K562 (cell line): ENCODE results near the gene PGAP2.

ENCODE experiments used
- EGR1 ChIP-seq: fragments of 450-650 bp; conservative IDR thresholded peaks from 2 replicates; pipeline ENCODE4 v1.6.1; 2017; ENCODE audit warnings: mild to moderate bottlenecking
- GATAD2A ChIP-seq: fragments of 450-650 bp; IDR thresholded peaks from 2 replicates; pipeline ENCODE4 v1.6.1; 2017
- KLF1 ChIP-seq: fragments of 450-650 bp; IDR thresholded peaks from 2 replicates; pipeline ENCODE4 v1.6.1; 2016; ENCODE audit warnings: missing genetic modification characterization, missing compliant biosample characterization
- YY1 ChIP-seq, 3 experiments: IDR thresholded peaks; 2 replicates each; pipeline ENCODE4 v1.6.1; 2011; ENCODE audit warnings: low read length in 2 of 3, mild to moderate bottlenecking in 2 of 3, moderate library complexity in 2 of 3, borderline replicate concordance in 1 of 3, control low read depth in 1 of 3, low read depth in 1 of 3; ENCODE audit not compliant: insufficient read depth in 3 of 3, insufficient replicate concordance in 2 of 3, control insufficient read depth in 1 of 3, insufficient read length in 1 of 3; ENCODE audit errors: extremely low read depth in 1 of 3
- TF ChIP-seq, protein P1 (sequence below), 2 experiments: IDR thresholded peaks; 2 replicates each; pipeline ENCODE4 v1.6.1; 2012; ENCODE audit warnings: improper control_type of control experiment in 2 of 2, low read depth in 2 of 2, low read length in 2 of 2, borderline replicate concordance in 1 of 2
- TF ChIP-seq, protein P2 (sequence below): fragments of 450-650 bp; IDR thresholded peaks from 2 replicates; pipeline ENCODE4 v1.6.1; 2016
- TF ChIP-seq, protein P3 (sequence below): sonication (generic); formaldehyde crosslinking; IDR thresholded peaks from 2 replicates; pipeline ENCODE4 v1.8.1; 2023; ENCODE audit warnings: mild to moderate bottlenecking, missing genetic modification reagents
- TF ChIP-seq, protein P4 (sequence below): fragments of 450-650 bp; conservative IDR thresholded peaks from 2 replicates; pipeline ENCODE4 v1.6.1; 2016; ENCODE audit warnings: missing genetic modification characterization, low read depth, mild to moderate bottlenecking, control low read depth, missing compliant biosample characterization

DNA sequence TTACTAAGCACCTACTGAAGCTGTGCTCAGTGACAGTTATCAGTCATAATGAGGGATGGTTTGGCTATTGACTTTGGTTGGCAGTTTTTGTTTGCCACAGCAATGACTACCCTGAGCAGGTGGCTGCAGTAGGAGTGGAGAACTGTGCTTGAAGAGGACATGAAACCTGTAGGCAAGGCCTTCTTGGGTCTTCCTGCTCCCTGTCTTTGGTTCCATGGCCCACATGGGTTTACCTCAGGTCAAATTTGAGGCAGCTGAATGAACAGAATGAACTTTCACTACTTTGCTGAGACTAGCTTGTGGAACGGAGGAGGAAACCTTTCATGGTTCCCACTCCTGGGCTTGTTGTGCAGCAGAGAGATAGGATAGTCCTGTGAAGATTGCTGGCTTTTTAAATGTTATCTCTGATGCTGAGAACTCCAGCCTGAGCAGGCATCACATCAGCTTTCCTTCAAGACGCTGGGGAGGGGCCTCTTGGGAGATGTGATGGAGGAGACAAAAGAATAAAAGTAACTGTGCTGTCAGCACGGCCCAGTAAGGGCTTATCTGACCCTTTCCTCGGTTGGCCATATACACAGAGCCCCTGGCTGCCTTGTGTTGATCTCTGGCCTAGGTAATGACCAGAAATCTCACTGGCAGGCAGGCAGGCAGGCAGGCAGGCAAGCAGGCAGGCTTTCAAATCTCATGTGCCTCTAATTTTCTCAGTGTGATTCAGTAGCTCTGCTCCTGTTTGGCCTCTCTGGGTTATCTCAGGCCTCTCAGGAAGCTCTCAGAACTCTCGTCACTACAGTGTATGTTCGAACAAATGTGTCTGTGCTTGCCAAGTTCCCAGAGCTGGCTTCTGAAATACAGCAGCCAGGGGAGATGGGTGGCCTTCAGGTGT lies 59.1 kb downstream of the PGAP2 start:
- TF ChIP-seq, protein P1, sequence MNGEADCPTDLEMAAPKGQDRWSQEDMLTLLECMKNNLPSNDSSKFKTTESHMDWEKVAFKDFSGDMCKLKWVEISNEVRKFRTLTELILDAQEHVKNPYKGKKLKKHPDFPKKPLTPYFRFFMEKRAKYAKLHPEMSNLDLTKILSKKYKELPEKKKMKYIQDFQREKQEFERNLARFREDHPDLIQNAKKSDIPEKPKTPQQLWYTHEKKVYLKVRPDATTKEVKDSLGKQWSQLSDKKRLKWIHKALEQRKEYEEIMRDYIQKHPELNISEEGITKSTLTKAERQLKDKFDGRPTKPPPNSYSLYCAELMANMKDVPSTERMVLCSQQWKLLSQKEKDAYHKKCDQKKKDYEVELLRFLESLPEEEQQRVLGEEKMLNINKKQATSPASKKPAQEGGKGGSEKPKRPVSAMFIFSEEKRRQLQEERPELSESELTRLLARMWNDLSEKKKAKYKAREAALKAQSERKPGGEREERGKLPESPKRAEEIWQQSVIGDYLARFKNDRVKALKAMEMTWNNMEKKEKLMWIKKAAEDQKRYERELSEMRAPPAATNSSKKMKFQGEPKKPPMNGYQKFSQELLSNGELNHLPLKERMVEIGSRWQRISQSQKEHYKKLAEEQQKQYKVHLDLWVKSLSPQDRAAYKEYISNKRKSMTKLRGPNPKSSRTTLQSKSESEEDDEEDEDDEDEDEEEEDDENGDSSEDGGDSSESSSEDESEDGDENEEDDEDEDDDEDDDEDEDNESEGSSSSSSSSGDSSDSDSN (IDR thresholded peaks at IDR 0.05; ENCODE audit: borderline replicate concordance in 1 of 2, low read depth in 2 of 2, low read length in 2 of 2) = peak in 1 of 2 experiments; percentile 40; a peak in 1 of 4 replicates
- TF ChIP-seq EGR1 (no peak), KLF1 (tag) (no peak), GATAD2A (0 out of 2 replicates have a peak, but pooled peaks have one; percentile 42), YY1 (IDR thresholded peaks at IDR 0.05; ENCODE audit: borderline replicate concordance in 1 of 3, control insufficient read depth in 1 of 3, extremely low read depth in 1 of 3, insufficient read depth in 3 of 3, insufficient read length in 1 of 3, insufficient replicate concordance in 2 of 3, low read depth in 1 of 3, low read length in 2 of 3) (no peak)
- TF ChIP-seq, protein P2, sequence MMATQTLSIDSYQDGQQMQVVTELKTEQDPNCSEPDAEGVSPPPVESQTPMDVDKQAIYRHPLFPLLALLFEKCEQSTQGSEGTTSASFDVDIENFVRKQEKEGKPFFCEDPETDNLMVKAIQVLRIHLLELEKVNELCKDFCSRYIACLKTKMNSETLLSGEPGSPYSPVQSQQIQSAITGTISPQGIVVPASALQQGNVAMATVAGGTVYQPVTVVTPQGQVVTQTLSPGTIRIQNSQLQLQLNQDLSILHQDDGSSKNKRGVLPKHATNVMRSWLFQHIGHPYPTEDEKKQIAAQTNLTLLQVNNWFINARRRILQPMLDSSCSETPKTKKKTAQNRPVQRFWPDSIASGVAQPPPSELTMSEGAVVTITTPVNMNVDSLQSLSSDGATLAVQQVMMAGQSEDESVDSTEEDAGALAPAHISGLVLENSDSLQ = peak; percentile 79
- TF ChIP-seq, protein P3, sequence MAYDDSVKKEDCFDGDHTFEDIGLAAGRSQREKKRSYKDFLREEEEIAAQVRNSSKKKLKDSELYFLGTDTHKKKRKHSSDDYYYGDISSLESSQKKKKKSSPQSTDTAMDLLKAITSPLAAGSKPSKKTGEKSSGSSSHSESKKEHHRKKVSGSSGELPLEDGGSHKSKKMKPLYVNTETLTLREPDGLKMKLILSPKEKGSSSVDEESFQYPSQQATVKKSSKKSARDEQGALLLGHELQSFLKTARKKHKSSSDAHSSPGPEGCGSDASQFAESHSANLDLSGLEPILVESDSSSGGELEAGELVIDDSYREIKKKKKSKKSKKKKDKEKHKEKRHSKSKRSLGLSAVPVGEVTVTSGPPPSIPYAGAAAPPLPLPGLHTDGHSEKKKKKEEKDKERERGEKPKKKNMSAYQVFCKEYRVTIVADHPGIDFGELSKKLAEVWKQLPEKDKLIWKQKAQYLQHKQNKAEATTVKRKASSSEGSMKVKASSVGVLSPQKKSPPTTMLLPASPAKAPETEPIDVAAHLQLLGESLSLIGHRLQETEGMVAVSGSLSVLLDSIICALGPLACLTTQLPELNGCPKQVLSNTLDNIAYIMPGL (CRISPR knock-in tag) = no peak
- TF ChIP-seq, protein P4, sequence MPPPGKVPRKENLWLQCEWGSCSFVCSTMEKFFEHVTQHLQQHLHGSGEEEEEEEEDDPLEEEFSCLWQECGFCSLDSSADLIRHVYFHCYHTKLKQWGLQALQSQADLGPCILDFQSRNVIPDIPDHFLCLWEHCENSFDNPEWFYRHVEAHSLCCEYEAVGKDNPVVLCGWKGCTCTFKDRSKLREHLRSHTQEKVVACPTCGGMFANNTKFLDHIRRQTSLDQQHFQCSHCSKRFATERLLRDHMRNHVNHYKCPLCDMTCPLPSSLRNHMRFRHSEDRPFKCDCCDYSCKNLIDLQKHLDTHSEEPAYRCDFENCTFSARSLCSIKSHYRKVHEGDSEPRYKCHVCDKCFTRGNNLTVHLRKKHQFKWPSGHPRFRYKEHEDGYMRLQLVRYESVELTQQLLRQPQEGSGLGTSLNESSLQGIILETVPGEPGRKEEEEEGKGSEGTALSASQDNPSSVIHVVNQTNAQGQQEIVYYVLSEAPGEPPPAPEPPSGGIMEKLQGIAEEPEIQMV = no peak
